GM12878 (cell line): ENCODE results near the gene CNTN4.

Experiments used
- CTCF ChIP-seq, 3 experiments: IDR thresholded peaks in 2 of 3; conservative IDR thresholded peaks in 1 of 3; 2 replicates each; pipeline ENCODE4 v1.5.1; 2011; ENCODE audit warnings: low read depth in 3 of 3, low read length in 3 of 3, mild to moderate bottlenecking in 3 of 3, control low read depth in 2 of 3, moderate library complexity in 2 of 3, inconsistent platforms in 1 of 3, mixed read lengths in 1 of 3; ENCODE audit not compliant: control insufficient read depth in 2 of 3, insufficient read depth in 1 of 3; ENCODE audit errors: extremely low read depth in 1 of 3
- POU2F2 ChIP-seq: IDR thresholded peaks from 3 replicates; pipeline ENCODE4 v1.6.1; 2011; ENCODE audit warnings: low read depth, mild to moderate bottlenecking, low read length, borderline replicate concordance

- TF ChIP-seq CTCF (IDR thresholded peaks at IDR 0.05 in 2 of 3, conservative IDR thresholded peaks at IDR 0.05 in 1 of 3; ENCODE audit: control insufficient read depth in 2 of 3, extremely low read depth in 1 of 3, insufficient read depth in 1 of 3, low read depth in 3 of 3, low read length in 3 of 3), result no peak
- TF ChIP-seq POU2F2, result no peak
Measured at GRCh38 chr3:2659896-2660295, 561.2 kb downstream of the CNTN4 start.
